HEK293 (cell line): ENCODE results near the gene SOAT2.

Source experiments
- CTCF ChIP-seq: fragments of 450-650 bp; formaldehyde crosslinking; IDR thresholded peaks from 2 replicates; pipeline ENCODE4 v1.5.1; 2016; ENCODE audit warnings: missing biosample characterization, missing genetic modification characterization
- KLF1 ChIP-seq: fragments of 450-650 bp; formaldehyde crosslinking; IDR thresholded peaks from 2 replicates; pipeline ENCODE4 v1.5.1; 2016; ENCODE audit warnings: missing biosample characterization, missing genetic modification characterization
- ZBTB10 ChIP-seq: fragments of 450-650 bp; formaldehyde crosslinking; IDR thresholded peaks from 2 replicates; pipeline ENCODE4 v1.5.1; 2016; ENCODE audit warnings: missing biosample characterization, missing genetic modification characterization
- ZBTB17 ChIP-seq: fragments of 450-650 bp; formaldehyde crosslinking; IDR thresholded peaks from 2 replicates; pipeline ENCODE4 v1.5.1; 2016; ENCODE audit warnings: missing biosample characterization, missing genetic modification characterization
- ZFP37 ChIP-seq: fragments of 450-650 bp; formaldehyde crosslinking; IDR thresholded peaks from 2 replicates; pipeline ENCODE4 v1.5.1; 2016; ENCODE audit warnings: missing biosample characterization, missing genetic modification characterization
- ZIC2 ChIP-seq: fragments of 450-650 bp; formaldehyde crosslinking; IDR thresholded peaks from 2 replicates; pipeline ENCODE4 v1.5.1; 2016; ENCODE audit warnings: missing biosample characterization, missing genetic modification characterization
- ZNF114 ChIP-seq: fragments of 450-650 bp; formaldehyde crosslinking; IDR thresholded peaks from 2 replicates; pipeline ENCODE4 v1.5.0; 2017; ENCODE audit warnings: missing biosample characterization, missing genetic modification characterization
- ZNF2 ChIP-seq: fragments of 450-650 bp; formaldehyde crosslinking; IDR thresholded peaks from 2 replicates; pipeline ENCODE4 v1.5.1; 2016; ENCODE audit warnings: missing biosample characterization, missing genetic modification characterization
- ZNF335 ChIP-seq: fragments of 450-650 bp; formaldehyde crosslinking; conservative IDR thresholded peaks from 2 replicates; pipeline ENCODE4 v1.5.1; 2016; ENCODE audit warnings: missing biosample characterization, missing genetic modification characterization
- ZNF366 ChIP-seq: fragments of 450-650 bp; formaldehyde crosslinking; conservative IDR thresholded peaks from 2 replicates; pipeline ENCODE4 v1.5.1; 2016; ENCODE audit warnings: missing biosample characterization, missing genetic modification characterization
- ZNF37A ChIP-seq: fragments of 450-650 bp; IDR thresholded peaks from 2 replicates; pipeline ENCODE4 v1.5.1; 2018; ENCODE audit warnings: missing biosample characterization, missing genetic modification characterization
- ZNF391 ChIP-seq: fragments of 450-650 bp; formaldehyde crosslinking; IDR thresholded peaks from 2 replicates; pipeline ENCODE4 v1.5.1; 2016; ENCODE audit warnings: low read depth, missing biosample characterization, missing genetic modification characterization, borderline replicate concordance
- ZNF488 ChIP-seq: fragments of 450-650 bp; formaldehyde crosslinking; IDR thresholded peaks from 2 replicates; pipeline ENCODE4 v1.5.1; 2016; ENCODE audit warnings: missing biosample characterization, missing genetic modification characterization
- ZNF510 ChIP-seq: fragments of 450-650 bp; formaldehyde crosslinking; IDR thresholded peaks from 2 replicates; pipeline ENCODE4 v1.5.1; 2018; ENCODE audit warnings: mild to moderate bottlenecking, missing genetic modification characterization, missing biosample characterization; ENCODE audit not compliant: insufficient replicate concordance
- ZNF513 ChIP-seq: fragments of 450-650 bp; IDR thresholded peaks from 2 replicates; pipeline ENCODE4 v1.5.1; 2018; ENCODE audit warnings: missing biosample characterization, missing genetic modification characterization
- ZNF629 ChIP-seq: fragments of 450-650 bp; formaldehyde crosslinking; IDR thresholded peaks from 2 replicates; pipeline ENCODE4 v1.5.1; 2017; ENCODE audit warnings: missing biosample characterization, missing genetic modification characterization
- ZNF660 ChIP-seq: fragments of 450-650 bp; IDR thresholded peaks from 2 replicates; pipeline ENCODE4 v1.5.1; 2018; ENCODE audit warnings: missing biosample characterization, mild to moderate bottlenecking, missing genetic modification characterization

The SOAT2 gene

GRCh38 chr12:53065975-53066931, 37.0 kb upstream of the SOAT2 start (continued):
- TF ChIP-seq ZBTB10 (tag by site-specific recombination) = peak; percentile 93
- no peak for TF ChIP-seq ZNF510 (tag by site-specific recombination)
- TF ChIP-seq ZNF335 (tag by site-specific recombination) = 0 out of 2 replicates have a peak, but pooled peaks have one; percentile 30
- no peak for TF ChIP-seq ZNF37A (tag by site-specific recombination)
- peak; percentile 91 for TF ChIP-seq CTCF (tag by site-specific recombination)
- TF ChIP-seq KLF1 (tag by site-specific recombination) = peak; percentile 92
- TF ChIP-seq ZNF488 (tag by site-specific recombination) = peak; percentile 26; the same call in 1 of the 2 replicates
- 0 out of 2 replicates have a peak, but pooled peaks have one; percentile 14 for TF ChIP-seq ZIC2
- no peak for TF ChIP-seq ZNF114 (tag by site-specific recombination)
- TF ChIP-seq ZNF629 (tag by site-specific recombination) = 0 out of 2 replicates have a peak, but pooled peaks have one; percentile 17
- TF ChIP-seq ZNF391 (tag by site-specific recombination) = 0 out of 2 replicates have a peak, but pooled peaks have one; percentile 35
- TF ChIP-seq ZNF660 (tag by site-specific recombination) = peak; percentile 40; the same call in 1 of the 2 replicates
- peak; percentile 99 for TF ChIP-seq ZNF513 (tag by site-specific recombination)
- TF ChIP-seq ZNF2 = peak; percentile 70; the same call in 1 of the 2 replicates
- TF ChIP-seq ZFP37 (tag by site-specific recombination) = peak; percentile 50; the same call in 1 of the 2 replicates
- TF ChIP-seq ZBTB17 = peak; percentile 42; the same call in 1 of the 2 replicates
- TF ChIP-seq ZNF366 = peak; percentile 82
